ENCODE data around the gene MC4R. TPM values are rescaled to one million over a fixed set of nuclear protein-coding genes. Genes with fewer than 3 reads are reported as not detected.

The MC4R gene
- total RNA-seq, 1 donor: not detected

DNA sequence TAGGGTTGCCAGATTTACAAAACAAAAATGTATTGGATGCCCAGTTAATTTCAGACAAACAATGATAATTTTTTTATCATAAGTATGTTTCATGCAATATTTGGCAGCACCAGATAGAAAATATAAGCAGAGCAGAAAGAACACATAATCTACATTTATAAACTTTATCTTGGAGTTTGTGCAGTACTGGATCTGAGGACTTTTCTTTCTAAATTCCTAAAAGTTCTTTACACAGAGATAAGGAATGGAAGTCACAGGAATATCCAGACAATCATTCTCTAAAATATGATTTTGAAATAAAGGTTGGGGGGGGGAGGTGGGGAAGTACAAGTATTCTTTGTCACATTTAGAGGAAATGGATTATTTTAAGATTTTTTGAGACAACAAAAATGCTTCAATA, 28.8 kb upstream of the MC4R start:
- no peaks in the 10 kb centered on the region for H4K20me1 ChIP-seq (ENCODE audit: insufficient read depth, low read length)

DNA sequence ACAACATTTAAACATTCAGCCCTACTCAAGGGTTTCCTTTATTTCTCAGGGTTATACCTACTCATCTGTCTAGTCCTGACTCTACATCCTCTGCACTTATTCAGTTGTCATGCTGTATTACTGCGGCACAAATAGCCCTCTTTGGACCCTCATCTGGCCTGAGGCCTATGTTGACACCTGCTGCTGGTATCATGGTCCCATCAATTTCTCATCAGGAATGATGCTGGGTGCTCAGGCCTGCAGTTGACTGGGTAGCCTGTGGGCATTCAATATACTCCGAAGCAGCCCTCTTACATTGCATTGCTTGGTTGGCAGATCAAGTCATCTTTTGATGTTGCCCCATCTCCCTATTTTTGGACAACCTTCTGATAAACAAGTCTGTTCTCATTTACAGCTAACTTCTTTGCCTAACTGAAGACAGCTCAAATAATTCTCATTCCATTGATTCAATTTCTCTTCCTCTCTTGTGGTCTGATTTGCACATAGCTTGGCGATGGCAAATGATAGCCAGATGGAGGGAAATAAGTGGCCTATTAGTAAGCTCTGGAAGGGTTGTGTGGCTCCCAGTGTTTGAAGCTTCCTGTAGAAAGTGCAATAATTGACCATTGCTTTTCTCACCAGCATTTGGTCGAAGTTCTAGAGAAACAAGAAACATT, 19.1 kb upstream of the MC4R start:
- no peaks in the 10 kb centered on the region for H3K27me3 ChIP-seq (ENCODE audit: insufficient read depth, low read length)
- no peak for DNase-seq (ENCODE audit: insufficient read length, low spot score, missing footprints)
- no peaks in the 10 kb centered on the region for H3K36me3 ChIP-seq (ENCODE audit: insufficient read depth, low read length)
- H3K9me3 ChIP-seq (ENCODE audit: low read depth, low read length): no peaks in the 10 kb centered on the region
- H2AFZ ChIP-seq (ENCODE audit: low read length): no peak overlapping the region
- H3K27ac ChIP-seq (ENCODE audit: low read depth, low read length): no peak overlapping the region
- no peaks in the 10 kb centered on the region for H3K4me1 ChIP-seq (ENCODE audit: insufficient read depth, low read length)
- no peak for TF ChIP-seq CTCF (IDR thresholded peaks at IDR 0.05; ENCODE audit: extremely low read depth, low read depth, low read length)
- no peaks in the 10 kb centered on the region for H3K79me2 ChIP-seq (ENCODE audit: insufficient read depth, low read length)
- no peak overlapping the region for H3K4me2 ChIP-seq (ENCODE audit: insufficient read depth, low read length)
- no peak overlapping the region for H3K4me3 ChIP-seq (ENCODE audit: insufficient read depth, low read length)
- no peaks in the 10 kb centered on the region for H4K20me1 ChIP-seq (ENCODE audit: insufficient read depth, low read length)

More for the DNA sequence above, 28.8 kb upstream of the MC4R start:
- Histone ChIP-seq H3K4me1 (ENCODE audit: insufficient read depth, low read length) (no peaks in the 10 kb centered on the region), H3K4me3 (ENCODE audit: insufficient read depth, low read length) (no peak overlapping the region), H3K36me3 (ENCODE audit: insufficient read depth, low read length) (no peaks in the 10 kb centered on the region), H2AFZ (ENCODE audit: low read length) (no peak overlapping the region), H3K79me2 (ENCODE audit: insufficient read depth, low read length) (no peaks in the 10 kb centered on the region), H3K9me3 (ENCODE audit: low read depth, low read length) (no peaks in the 10 kb centered on the region), H3K27ac (ENCODE audit: low read depth, low read length) (no peak overlapping the region), H3K4me2 (ENCODE audit: insufficient read depth, low read length) (no peak overlapping the region), H3K27me3 (ENCODE audit: insufficient read depth, low read length) (peaks cover 4% of the 10 kb centered on the region)
- DNase-seq (ENCODE audit: insufficient read length, low spot score, missing footprints): no peak
- no peak for TF ChIP-seq CTCF (IDR thresholded peaks at IDR 0.05; ENCODE audit: extremely low read depth, low read depth, low read length)

DNA sequence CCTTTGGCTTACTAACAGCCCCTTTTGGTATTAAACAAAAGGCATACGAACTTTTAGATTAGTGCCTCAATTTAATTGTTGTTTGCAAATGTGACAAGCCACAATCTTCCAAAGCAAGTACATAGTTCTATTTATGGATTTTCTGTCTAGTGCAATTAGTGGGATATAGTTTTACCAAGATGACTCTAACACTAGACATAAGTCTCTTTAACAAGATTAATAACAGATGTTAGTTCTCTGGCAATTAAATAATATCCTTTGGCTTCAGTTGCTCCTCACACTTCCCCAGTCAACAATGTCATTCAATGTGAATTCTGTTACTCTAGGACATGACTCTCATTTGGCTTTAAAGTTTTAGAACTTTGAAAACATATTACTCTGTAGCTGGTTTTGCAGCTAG, 16.7 kb upstream of the MC4R start:
- H3K27ac ChIP-seq (ENCODE audit: low read depth, low read length): no peak overlapping the region
- no peak overlapping the region for H3K4me2 ChIP-seq (ENCODE audit: insufficient read depth, low read length)
- no peak overlapping the region for H3K4me3 ChIP-seq (ENCODE audit: insufficient read depth, low read length)

DNA sequence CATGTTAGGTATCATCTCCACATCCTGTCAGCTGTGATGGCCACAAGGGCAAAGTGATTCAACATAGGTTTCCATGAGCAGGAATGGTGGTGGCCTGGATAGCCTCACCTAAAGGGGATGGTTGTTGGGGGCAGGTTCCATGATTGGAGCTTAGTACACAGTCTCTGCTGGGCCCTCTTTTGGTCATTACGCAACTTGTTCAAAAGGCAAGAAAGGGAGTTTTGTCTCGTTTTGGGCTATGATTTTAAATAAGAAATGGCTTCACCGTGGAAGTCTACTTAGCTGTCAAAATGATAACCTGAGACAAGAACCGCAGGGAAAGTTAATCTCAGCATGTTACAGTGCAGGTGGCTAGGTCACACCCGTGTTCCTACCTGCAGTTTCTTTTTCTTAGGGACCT, 13.1 kb upstream of the MC4R start:
- no peak for DNase-seq (ENCODE audit: insufficient read length, low spot score, missing footprints)
- Histone ChIP-seq H3K4me1 (ENCODE audit: insufficient read depth, low read length) (no peaks in the 10 kb centered on the region), H3K27ac (ENCODE audit: low read depth, low read length) (no peak overlapping the region), H4K20me1 (ENCODE audit: insufficient read depth, low read length) (no peaks in the 10 kb centered on the region), H3K27me3 (ENCODE audit: insufficient read depth, low read length) (no peaks in the 10 kb centered on the region), H3K9me3 (ENCODE audit: low read depth, low read length) (no peaks in the 10 kb centered on the region), H3K4me3 (ENCODE audit: insufficient read depth, low read length) (no peak overlapping the region), H3K4me2 (ENCODE audit: insufficient read depth, low read length) (no peak overlapping the region), H3K79me2 (ENCODE audit: insufficient read depth, low read length) (no peaks in the 10 kb centered on the region), H2AFZ (ENCODE audit: low read length) (no peak overlapping the region), H3K36me3 (ENCODE audit: insufficient read depth, low read length) (no peaks in the 10 kb centered on the region)
- TF ChIP-seq CTCF (IDR thresholded peaks at IDR 0.05; ENCODE audit: extremely low read depth, low read depth, low read length): no peak

More for the DNA sequence above, 16.7 kb upstream of the MC4R start:
- Histone ChIP-seq H3K27me3 (ENCODE audit: insufficient read depth, low read length) (no peaks in the 10 kb centered on the region), H3K36me3 (ENCODE audit: insufficient read depth, low read length) (no peaks in the 10 kb centered on the region), H3K9me3 (ENCODE audit: low read depth, low read length) (no peaks in the 10 kb centered on the region), H4K20me1 (ENCODE audit: insufficient read depth, low read length) (no peaks in the 10 kb centered on the region), H3K4me1 (ENCODE audit: insufficient read depth, low read length) (no peaks in the 10 kb centered on the region), H3K79me2 (ENCODE audit: insufficient read depth, low read length) (no peaks in the 10 kb centered on the region), H2AFZ (ENCODE audit: low read length) (no peak overlapping the region)
- no peak for TF ChIP-seq CTCF (IDR thresholded peaks at IDR 0.05; ENCODE audit: extremely low read depth, low read depth, low read length)
- DNase-seq (ENCODE audit: insufficient read length, low spot score, missing footprints): no peak

All from osteoblast (primary cell).